NCI-H1694 (cell line): ENCODE measurements around the gene GBX1.

Experiments used
- DNase-seq: peaks from one replicate; lab custom pipeline; 2025; lab: John Stamatoyannopoulos, UW

The GBX1 gene

DNA sequence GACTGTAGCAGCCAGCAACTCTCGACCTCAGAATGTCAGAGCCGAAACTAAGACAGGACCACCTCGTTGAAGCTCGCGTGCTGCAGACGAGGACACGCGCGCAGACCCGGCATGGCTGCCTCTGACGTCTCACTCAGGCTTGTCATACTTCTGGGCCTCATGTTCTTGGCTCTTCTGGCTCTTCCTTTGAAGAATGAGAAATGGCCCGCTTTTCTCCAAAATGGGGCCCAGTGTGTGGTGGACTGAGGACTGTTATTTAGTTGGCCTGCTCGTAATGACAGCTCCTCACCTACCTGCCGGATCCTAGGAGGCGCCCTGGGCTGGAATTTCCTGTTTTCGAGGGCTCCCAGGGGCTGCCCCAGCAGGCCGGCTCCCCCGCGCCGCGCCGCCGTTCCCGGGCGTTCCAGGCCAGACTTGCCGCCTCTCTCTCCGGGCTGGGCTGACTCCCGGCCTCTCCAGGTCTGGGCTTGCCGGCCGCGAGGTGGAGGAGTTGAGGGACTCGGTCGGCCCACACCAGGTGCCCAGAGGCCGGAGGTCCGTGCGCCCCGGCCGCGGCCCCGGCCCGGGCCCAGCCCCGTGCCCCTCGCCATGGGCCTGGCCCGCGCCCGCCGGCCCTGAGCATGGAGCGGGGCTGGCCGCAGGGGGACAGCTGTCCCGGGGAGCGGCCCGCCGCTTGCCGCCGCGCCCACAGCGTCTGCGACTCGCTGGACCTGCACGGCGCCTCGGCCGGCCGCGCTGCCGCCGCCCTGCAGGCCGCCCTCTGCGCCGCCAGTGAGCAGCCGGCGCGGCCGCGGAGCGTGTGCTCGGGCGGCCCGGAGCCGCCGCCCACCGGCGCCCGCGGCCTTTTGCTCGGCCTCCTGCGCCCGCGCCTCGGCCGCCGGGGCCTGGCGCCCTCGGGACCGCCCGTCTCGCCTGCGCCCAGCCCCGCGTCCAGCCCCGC, 53.1 kb downstream of the GBX1 start:
- no peak for DNase-seq

GRCh38 chr7:151113344-151114150, 53.9 kb downstream of the GBX1 start:
- DNase-seq, result no peak

DNA sequence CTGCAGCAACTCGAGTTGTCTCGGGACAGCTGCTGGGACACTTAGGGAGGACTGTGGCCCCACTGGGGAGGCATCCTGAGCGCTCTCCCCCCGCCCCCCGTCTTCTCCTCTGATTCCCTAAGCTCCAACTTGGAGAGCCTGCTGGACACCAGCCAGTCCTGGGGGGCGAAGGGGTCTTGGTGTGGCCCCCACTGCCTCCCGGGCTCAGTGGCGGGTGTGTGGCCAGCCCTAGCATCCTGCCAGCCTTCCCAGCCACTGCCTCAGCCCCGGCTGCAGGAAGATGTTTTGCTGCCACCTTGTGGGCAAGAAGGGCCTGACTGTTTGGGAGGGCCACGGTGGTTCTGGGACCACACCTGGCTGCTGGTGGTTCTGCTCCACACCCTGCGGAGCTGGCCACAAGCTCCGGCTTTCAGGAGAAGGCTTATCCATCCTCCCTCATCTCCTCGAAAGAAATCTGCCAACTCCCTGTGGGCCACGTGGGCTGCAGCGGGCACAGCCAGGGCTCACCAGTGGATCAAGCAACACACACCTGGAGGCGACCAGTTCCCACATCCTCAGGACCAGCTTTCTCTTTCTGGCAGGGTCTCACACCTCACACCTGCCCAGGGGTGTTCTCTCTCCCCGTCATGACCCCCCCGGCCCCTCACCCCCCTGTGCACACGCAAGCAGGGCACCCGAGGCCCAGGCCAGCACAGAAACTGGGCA, 56.4 kb downstream of the GBX1 start:
- peak; percentile 27 for DNase-seq

GRCh38 chr7:151110236-151110940, 57.1 kb downstream of the GBX1 start:
- DNase-seq, result no peak

GRCh38 chr7:151109094-151110048, 58.1 kb downstream of the GBX1 start:
- DNase-seq, result no peak

DNA sequence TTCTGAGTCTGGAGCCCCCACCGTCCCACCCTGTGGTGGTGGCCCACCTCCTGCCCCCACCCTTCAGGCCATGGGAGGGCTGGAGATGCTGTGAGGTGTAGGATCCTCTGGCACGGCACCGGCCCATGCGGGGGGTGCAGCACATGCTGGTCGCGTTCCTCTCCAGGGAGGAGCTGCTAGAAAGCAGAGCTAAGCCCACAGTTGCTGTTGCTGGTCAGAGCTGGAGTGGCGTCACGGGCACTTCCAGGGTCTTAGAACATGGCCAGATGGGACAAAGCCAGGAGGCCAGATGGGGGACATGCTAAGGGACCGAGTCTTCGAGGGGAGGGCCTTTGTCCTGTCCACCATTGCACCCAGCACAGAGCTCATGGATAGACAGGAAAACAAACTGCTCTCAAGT, 59.6 kb downstream of the GBX1 start:
- DNase-seq, result no peak

- DNase-seq, result no peak
Measured at GRCh38 chr7:151104411-151105235, 62.9 kb downstream of the GBX1 start.

- no peak for DNase-seq
Measured at GRCh38 chr7:151103973-151104372, 63.5 kb downstream of the GBX1 start.

DNA sequence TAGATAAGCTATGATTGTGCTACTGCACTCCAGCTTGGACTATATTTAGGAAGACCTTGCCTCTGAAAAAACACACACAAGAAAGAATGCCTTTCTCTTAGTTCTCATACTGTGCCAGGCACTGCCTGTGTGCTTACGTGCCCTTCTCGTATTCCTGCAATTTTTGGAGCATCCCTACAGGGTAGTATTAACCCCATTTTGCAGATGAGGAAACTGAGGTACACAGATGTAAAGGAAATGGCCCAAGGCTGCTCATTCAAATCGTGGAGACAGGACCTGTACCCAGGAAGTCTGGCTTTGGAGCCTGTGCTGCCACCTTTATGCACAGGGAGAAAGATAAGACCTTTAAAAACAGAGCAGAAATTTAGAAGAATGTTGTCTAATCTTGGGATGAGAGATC, 64.5 kb downstream of the GBX1 start:
- DNase-seq, result no peak

GRCh38 chr7:151101621-151102396, 65.7 kb downstream of the GBX1 start:
- no peak for DNase-seq

DNA sequence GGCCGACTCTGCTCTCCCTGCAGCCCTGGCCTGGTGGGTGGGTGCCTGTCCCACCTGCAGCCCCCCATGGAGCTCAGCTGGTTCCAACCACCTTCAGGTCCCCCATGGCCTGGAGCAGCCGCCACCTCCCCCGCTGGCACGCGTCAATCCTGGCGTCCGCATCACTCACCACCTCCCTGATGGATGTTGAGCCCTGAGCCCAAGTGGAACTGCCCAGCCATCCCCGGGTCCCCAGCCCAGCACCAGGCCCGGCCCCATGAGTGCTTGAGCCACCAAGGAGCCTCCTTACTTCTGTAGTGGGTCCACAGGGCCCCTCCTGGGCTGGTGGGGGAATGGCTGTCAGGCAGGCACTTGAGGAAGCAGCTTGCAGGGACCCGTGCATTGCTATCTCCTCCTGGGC, 66.6 kb downstream of the GBX1 start:
- no peak for DNase-seq

GRCh38 chr7:151099486-151100211, 67.8 kb downstream of the GBX1 start:
- DNase-seq, result no peak
